T-helper 2 cell treated with Interferon-gamma antibody and Interleukin-4, amounts not matched to agents 100 ng/mL and 5 ng/mL, for 36 hours (primary cell): ENCODE results near the gene DENND1A. TPM values are rescaled to one million over a fixed set of nuclear protein-coding genes. Genes with fewer than 3 reads are reported as not detected.
"Not testable (repeated sequence)": the region's sequence is repeated elsewhere in the genome, so short reads cannot be mapped to it uniquely, and the experiment has no call there.

ENCODE experiments used
- intact Hi-C: fragments of 100-400 bp; cut with micrococcal nuclease; formaldehyde crosslinking; loops from one replicate; pipeline ENCODE4 v1.15.1; 2023
- total RNA-seq: library from RNA; stranded (reverse); gene quantifications from 2 replicates; pipeline ENCODE4 v1.2.3, GENCODE V29; 2022

The DENND1A gene
- total RNA-seq, 1 donor from 2014 or later = 13.1 TPM

- intact Hi-C loops = no loop called here
These were observed 6.5 kb downstream of the DENND1A start for GRCh38 chr9:123923377-123923776.

- intact Hi-C loops = no loop called here
These were observed 7.0 kb downstream of the DENND1A start for GRCh38 chr9:123922911-123923310.

GRCh38 chr9:123922431-123922830 is 7.5 kb downstream of the DENND1A start:
- intact Hi-C loops = no loop called here

GRCh38 chr9:123914517-123915196 is 15.3 kb downstream of the DENND1A start:
- intact Hi-C loops = no loop called here

- intact Hi-C loops = no loop called here
These were observed 17.6 kb downstream of the DENND1A start for GRCh38 chr9:123912167-123912897.

GRCh38 chr9:123911024-123911423 is 18.9 kb downstream of the DENND1A start:
- intact Hi-C loops = no loop called here

- intact Hi-C loops = not testable (repeated sequence)
These were observed 20.7 kb downstream of the DENND1A start for GRCh38 chr9:123909192-123909591.

- intact Hi-C loops = not testable (repeated sequence)
These were observed 26.4 kb downstream of the DENND1A start for GRCh38 chr9:123903550-123903949.

- intact Hi-C loops = no loop called here
These were observed 35.1 kb downstream of the DENND1A start for GRCh38 chr9:123894822-123895221.

- intact Hi-C loops = no loop called here
These were observed 36.0 kb downstream of the DENND1A start for GRCh38 chr9:123893831-123894460.

GRCh38 chr9:123893115-123893514 is 36.8 kb downstream of the DENND1A start:
- intact Hi-C loops = no loop called here

GRCh38 chr9:123887837-123888236 is 42.1 kb downstream of the DENND1A start:
- intact Hi-C loops = no loop called here

GRCh38 chr9:123885834-123886233 is 44.1 kb downstream of the DENND1A start:
- intact Hi-C loops = not testable (repeated sequence)

- intact Hi-C loops = no loop called here
These were observed 46.3 kb downstream of the DENND1A start for GRCh38 chr9:123883634-123884033.

- intact Hi-C loops = no loop called here
These were observed 48.3 kb downstream of the DENND1A start for GRCh38 chr9:123881604-123882003.

- intact Hi-C loops = no loop called here
These were observed 49.5 kb downstream of the DENND1A start for GRCh38 chr9:123880420-123880819.

GRCh38 chr9:123876750-123877149 is 53.2 kb downstream of the DENND1A start:
- intact Hi-C loops = no loop called here

- intact Hi-C loops = no loop called here
These were observed 57.2 kb downstream of the DENND1A start for GRCh38 chr9:123872710-123873109.

- intact Hi-C loops = no loop called here
These were observed 58.1 kb downstream of the DENND1A start for GRCh38 chr9:123871781-123872180.

- intact Hi-C loops = no loop called here
These were observed 61.9 kb downstream of the DENND1A start for GRCh38 chr9:123868002-123868401.

GRCh38 chr9:123867034-123867433 is 62.9 kb downstream of the DENND1A start:
- intact Hi-C loops = no loop called here

GRCh38 chr9:123866497-123866896 is 63.4 kb downstream of the DENND1A start:
- intact Hi-C loops = no loop called here
